Vagina (tissue), 2 donors: ENCODE results near the gene RALGAPA2.

ENCODE experiments used
- POLR2A ChIP-seq, 2 donors: fragments of 450-650 bp; IDR thresholded peaks; one replicate each; pipeline ENCODE4 v1.6.1; 2017; ENCODE audit warnings: antibody characterized with exemption in 2 of 2, mild to moderate bottlenecking in 2 of 2, moderate library complexity in 2 of 2
- TF ChIP-seq, protein P1 (sequence below), 3 experiments: fragments of 450-650 bp in 2 of 3; fragments of 200-600 bp in 1 of 3; sonication (generic) in 1 of 3; IDR thresholded peaks; one replicate each; pipeline ENCODE4 v1.5.1; 2017 to 2019; ENCODE audit warnings: antibody characterized with exemption in 3 of 3, mild to moderate bottlenecking in 2 of 3, moderate library complexity in 2 of 3

DNA sequence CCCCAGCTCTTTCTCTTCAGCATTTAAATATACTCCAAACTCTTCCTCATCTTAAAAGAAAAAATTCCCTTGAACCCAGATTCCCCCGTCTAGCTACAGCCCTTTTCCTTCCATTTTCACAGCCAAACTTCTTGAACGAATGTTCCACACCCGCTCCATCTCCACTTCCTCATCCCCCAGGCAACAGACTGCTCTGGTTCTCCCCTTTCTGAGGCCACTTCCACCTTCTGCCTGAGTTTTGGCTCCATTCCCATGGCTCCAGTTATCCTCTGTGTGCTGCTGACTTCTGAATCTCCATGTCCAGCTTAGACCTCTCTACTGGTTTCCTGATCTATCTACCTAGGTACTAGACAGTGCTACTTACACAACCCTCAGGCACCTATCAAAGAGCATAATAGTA lies 106.4 kb downstream of the RALGAPA2 start:
- TF ChIP-seq POLR2A (IDR thresholded peaks at IDR 0.05), result no peak
- TF ChIP-seq, protein P1, sequence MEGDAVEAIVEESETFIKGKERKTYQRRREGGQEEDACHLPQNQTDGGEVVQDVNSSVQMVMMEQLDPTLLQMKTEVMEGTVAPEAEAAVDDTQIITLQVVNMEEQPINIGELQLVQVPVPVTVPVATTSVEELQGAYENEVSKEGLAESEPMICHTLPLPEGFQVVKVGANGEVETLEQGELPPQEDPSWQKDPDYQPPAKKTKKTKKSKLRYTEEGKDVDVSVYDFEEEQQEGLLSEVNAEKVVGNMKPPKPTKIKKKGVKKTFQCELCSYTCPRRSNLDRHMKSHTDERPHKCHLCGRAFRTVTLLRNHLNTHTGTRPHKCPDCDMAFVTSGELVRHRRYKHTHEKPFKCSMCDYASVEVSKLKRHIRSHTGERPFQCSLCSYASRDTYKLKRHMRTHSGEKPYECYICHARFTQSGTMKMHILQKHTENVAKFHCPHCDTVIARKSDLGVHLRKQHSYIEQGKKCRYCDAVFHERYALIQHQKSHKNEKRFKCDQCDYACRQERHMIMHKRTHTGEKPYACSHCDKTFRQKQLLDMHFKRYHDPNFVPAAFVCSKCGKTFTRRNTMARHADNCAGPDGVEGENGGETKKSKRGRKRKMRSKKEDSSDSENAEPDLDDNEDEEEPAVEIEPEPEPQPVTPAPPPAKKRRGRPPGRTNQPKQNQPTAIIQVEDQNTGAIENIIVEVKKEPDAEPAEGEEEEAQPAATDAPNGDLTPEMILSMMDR (IDR thresholded peaks at IDR 0.05), result no peak
